Gastrocnemius medialis (tissue), 4 donors: ENCODE data around the gene LIG4.

Experiments used
- POLR2A ChIP-seq, 2 donors: fragments of 450-650 bp; IDR thresholded peaks; one replicate each; pipeline ENCODE4 v1.6.1; 2017; ENCODE audit warnings: antibody characterized with exemption in 2 of 2, mild to moderate bottlenecking in 2 of 2, moderate library complexity in 2 of 2
- TF ChIP-seq, protein P1 (sequence below), 5 experiments: fragments of 450-650 bp in 3 of 5; fragments of 200-600 bp in 2 of 5; sonication (generic) in 2 of 5; IDR thresholded peaks in 4 of 5; conservative IDR thresholded peaks in 1 of 5; 1 replicate in 4 of 5; 2 replicates in 1 of 5; pipeline ENCODE4 v1.5.1; 2016 to 2019; ENCODE audit warnings: antibody characterized with exemption in 5 of 5, mild to moderate bottlenecking in 3 of 5, moderate library complexity in 3 of 5

DNA sequence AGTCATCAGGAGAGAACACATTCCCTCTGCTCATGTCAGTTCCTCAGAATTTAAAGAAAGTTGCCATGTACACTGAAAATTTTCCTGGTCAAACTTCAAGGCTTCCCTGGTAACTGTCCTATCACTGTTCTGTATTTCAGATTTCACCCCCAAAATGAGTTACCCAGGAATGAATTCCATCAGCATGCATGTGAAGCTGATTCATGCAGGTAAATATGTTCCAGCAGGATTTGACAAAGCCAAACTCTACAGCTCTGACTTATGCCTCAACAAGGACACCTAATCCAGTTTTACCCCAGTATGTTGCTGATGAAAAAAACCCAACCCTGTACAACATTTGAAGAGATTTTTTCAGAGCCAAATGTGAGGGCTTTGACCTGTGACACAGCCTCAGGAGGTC, 21.5 kb downstream of the LIG4 start:
- no peak for TF ChIP-seq POLR2A (IDR thresholded peaks at IDR 0.05)
- TF ChIP-seq, protein P1, sequence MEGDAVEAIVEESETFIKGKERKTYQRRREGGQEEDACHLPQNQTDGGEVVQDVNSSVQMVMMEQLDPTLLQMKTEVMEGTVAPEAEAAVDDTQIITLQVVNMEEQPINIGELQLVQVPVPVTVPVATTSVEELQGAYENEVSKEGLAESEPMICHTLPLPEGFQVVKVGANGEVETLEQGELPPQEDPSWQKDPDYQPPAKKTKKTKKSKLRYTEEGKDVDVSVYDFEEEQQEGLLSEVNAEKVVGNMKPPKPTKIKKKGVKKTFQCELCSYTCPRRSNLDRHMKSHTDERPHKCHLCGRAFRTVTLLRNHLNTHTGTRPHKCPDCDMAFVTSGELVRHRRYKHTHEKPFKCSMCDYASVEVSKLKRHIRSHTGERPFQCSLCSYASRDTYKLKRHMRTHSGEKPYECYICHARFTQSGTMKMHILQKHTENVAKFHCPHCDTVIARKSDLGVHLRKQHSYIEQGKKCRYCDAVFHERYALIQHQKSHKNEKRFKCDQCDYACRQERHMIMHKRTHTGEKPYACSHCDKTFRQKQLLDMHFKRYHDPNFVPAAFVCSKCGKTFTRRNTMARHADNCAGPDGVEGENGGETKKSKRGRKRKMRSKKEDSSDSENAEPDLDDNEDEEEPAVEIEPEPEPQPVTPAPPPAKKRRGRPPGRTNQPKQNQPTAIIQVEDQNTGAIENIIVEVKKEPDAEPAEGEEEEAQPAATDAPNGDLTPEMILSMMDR (IDR thresholded peaks at IDR 0.05 in 4 of 5, conservative IDR thresholded peaks at IDR 0.05 in 1 of 5), result no peak
